H1 (cell line): Measurements from ENCODE around the gene DPPA5. TPM values are rescaled to one million over a fixed set of nuclear protein-coding genes. Genes with fewer than 3 reads are reported as not detected.
"Not testable (repeated sequence)": the region's sequence is repeated elsewhere in the genome, so short reads cannot be mapped to it uniquely, and the experiment has no call there.

Source experiments
- CTCF ChIA-PET: fragments of 300-600 bp; sonication (Branson Sonifier 250); formaldehyde crosslinking; loops from one replicate; lab custom pipeline; 2021; ENCODE audit not compliant: partially characterized antibody; lab: Charles Lee
- POLR2A ChIA-PET: fragments of 300-600 bp; sonication (Branson Sonifier 250); formaldehyde crosslinking; loops from one replicate; lab custom pipeline; 2021; ENCODE audit warnings: inconsistent platforms; ENCODE audit not compliant: partially characterized antibody; lab: Charles Lee
- DNase-seq, 2 experiments: peaks; one replicate each; pipeline versions ENCODE4 v3.0.0 to v3.0.0-alpha.2; 2010 to 2022; ENCODE audit warnings: low spot score in 2 of 2, low read depth in 1 of 2, mixed read lengths in 1 of 2
- FAIRE-seq: peaks from 2 replicates; lab custom pipeline; 2011; peaks lifted over from hg19 to GRCh38; lab: Jason Lieb, UNC
- H2AFZ ChIP-seq: 2 replicates; pipeline ENCODE4 v1.8.1; 2012; ENCODE audit warnings: low read length, inconsistent platforms
- H2AK5ac ChIP-seq: 2 replicates; pipeline ENCODE4 v1.6.1; 2013; ENCODE audit warnings: low read depth, low read length
- H2BK120ac ChIP-seq: replicated peaks from 2 replicates; pipeline ENCODE3; 2013; ENCODE audit warnings: low read depth, low read length, inconsistent platforms
- H2BK12ac ChIP-seq: 2 replicates; pipeline ENCODE4 v1.6.1; 2013; ENCODE audit warnings: low read depth, low read length
- H2BK15ac ChIP-seq: 2 replicates; pipeline ENCODE4 v1.6.1; 2013; ENCODE audit warnings: low read length
- H2BK20ac ChIP-seq: 2 replicates; pipeline ENCODE4 v1.6.1; 2013; ENCODE audit warnings: low read length
- H2BK5ac ChIP-seq: 2 replicates; pipeline ENCODE4 v1.6.1; 2013; ENCODE audit warnings: low read depth, low read length
- H3K14ac ChIP-seq: 2 replicates; pipeline ENCODE4 v1.6.1; 2013; ENCODE audit warnings: inconsistent platforms; ENCODE audit not compliant: insufficient read length
- H3K18ac ChIP-seq: 2 replicates; pipeline ENCODE4 v1.6.1; 2013; ENCODE audit warnings: low read length; ENCODE audit errors: extremely low read depth
- H3K23ac ChIP-seq: 2 replicates; pipeline ENCODE4 v1.6.1; 2013; ENCODE audit warnings: inconsistent platforms; ENCODE audit not compliant: insufficient read length
- H3K23me2 ChIP-seq: 2 replicates; pipeline ENCODE4 v1.6.1; 2013; ENCODE audit warnings: low read depth, low read length
- H3K27ac ChIP-seq: 2 replicates; pipeline ENCODE4 v1.6.1; 2011; ENCODE audit warnings: low read depth, low read length, inconsistent platforms
- H3K27me3 ChIP-seq, 4 experiments: replicated peaks in 1 of 4; 1 replicate in 1 of 4; 2 replicates in 3 of 4; pipeline versions ENCODE4 v1.6.1 to v1.8.1; 2011 to 2013; ENCODE audit warnings: low read length in 3 of 4, mild to moderate bottlenecking in 3 of 4, inconsistent platforms in 2 of 4, mixed read lengths in 2 of 4, moderate library complexity in 1 of 4; ENCODE audit not compliant: control insufficient read depth in 3 of 4, insufficient read depth in 3 of 4; ENCODE audit errors: extremely low read depth in 1 of 4
- H3K36me3 ChIP-seq, 4 experiments: 2 replicates each; pipeline versions ENCODE4 v1.6.1 to v1.8.1; 2011 to 2013; ENCODE audit warnings: mild to moderate bottlenecking in 4 of 4, low read length in 3 of 4, moderate library complexity in 2 of 4, control low read depth in 1 of 4, inconsistent platforms in 1 of 4; ENCODE audit not compliant: insufficient read depth in 4 of 4, control insufficient read depth in 2 of 4
- H3K4ac ChIP-seq: replicated peaks from 2 replicates; pipeline ENCODE3; 2013; ENCODE audit warnings: low read length, low read depth, mixed read lengths, inconsistent platforms; ENCODE audit not compliant: insufficient read length
- H3K4me1 ChIP-seq, 4 experiments: replicated peaks in 1 of 4; 1 replicate in 1 of 4; 2 replicates in 3 of 4; pipeline versions ENCODE4 v1.6.1 to v1.8.1; 2011 to 2013; ENCODE audit warnings: low read length in 3 of 4, inconsistent platforms in 2 of 4, mixed read lengths in 1 of 4; ENCODE audit not compliant: insufficient read depth in 4 of 4, control insufficient read depth in 3 of 4
- H3K4me2 ChIP-seq, 2 experiments: 2 replicates each; pipeline versions ENCODE4 v1.6.1 to v1.8.1; 2011 to 2013; ENCODE audit warnings: low read depth in 2 of 2, low read length in 2 of 2, control low read depth in 1 of 2, inconsistent platforms in 1 of 2, mild to moderate bottlenecking in 1 of 2; ENCODE audit not compliant: insufficient read depth in 1 of 2
- H3K4me3 ChIP-seq, 4 experiments: fragments of 200-600, 300-600 bp in 1 of 4; sonication (generic), shearing (Covaris generic), sonication (Bioruptor Twin) in 1 of 4; 2 replicates each; pipeline versions ENCODE4 v1.5.1 to v1.8.1; 2011 to 2016; ENCODE audit warnings: low read length in 4 of 4, low read depth in 3 of 4, control low read depth in 2 of 4, inconsistent platforms in 2 of 4, mild to moderate bottlenecking in 2 of 4, mixed read lengths in 1 of 4, moderate library complexity in 1 of 4; ENCODE audit not compliant: insufficient read depth in 2 of 4; ENCODE audit errors: extremely low read depth in 1 of 4
- H3K56ac ChIP-seq: replicated peaks from 2 replicates; pipeline ENCODE3; 2013; ENCODE audit warnings: low read depth, mild to moderate bottlenecking, mixed read lengths, low read length, inconsistent platforms; ENCODE audit not compliant: insufficient read length
- H3K79me1 ChIP-seq: 2 replicates; pipeline ENCODE4 v1.6.1; 2013; ENCODE audit warnings: low read depth, low read length, control low read depth
- H3K79me2 ChIP-seq, 2 experiments: 2 replicates each; pipeline versions ENCODE4 v1.6.1 to v1.8.1; 2012 to 2013; ENCODE audit warnings: low read length in 2 of 2, mild to moderate bottlenecking in 2 of 2, inconsistent platforms in 1 of 2; ENCODE audit not compliant: insufficient read depth in 2 of 2, control insufficient read depth in 1 of 2
- H3K9ac ChIP-seq, 4 experiments: replicated peaks in 1 of 4; 1 replicate in 1 of 4; 2 replicates in 3 of 4; pipeline versions ENCODE4 v1.6.1 to v1.8.1; 2011 to 2013; ENCODE audit warnings: low read depth in 3 of 4, low read length in 3 of 4, control low read depth in 2 of 4, mild to moderate bottlenecking in 2 of 4, moderate library complexity in 2 of 4, inconsistent platforms in 1 of 4; ENCODE audit errors: extremely low read depth in 1 of 4
- H3K9me3 ChIP-seq, 2 experiments: 2 replicates each; pipeline versions ENCODE4 v1.6.1 to v1.8.1; 2012 to 2013; ENCODE audit warnings: mild to moderate bottlenecking in 2 of 2, moderate library complexity in 2 of 2, control low read depth in 1 of 2, inconsistent platforms in 1 of 2, low read depth in 1 of 2, low read length in 1 of 2, mixed read lengths in 1 of 2; ENCODE audit not compliant: insufficient read depth in 2 of 2
- H4K20me1 ChIP-seq, 2 experiments: replicated peaks in 1 of 2; 2 replicates each; pipeline versions ENCODE3 to v1.8.1; 2011 to 2013; ENCODE audit warnings: inconsistent platforms in 2 of 2, low read length in 2 of 2, mild to moderate bottlenecking in 1 of 2; ENCODE audit not compliant: insufficient read depth in 2 of 2, control insufficient read depth in 1 of 2
- H4K5ac ChIP-seq: 2 replicates; pipeline ENCODE4 v1.6.1; 2013; ENCODE audit warnings: low read length, low read depth, mixed read lengths, inconsistent platforms; ENCODE audit not compliant: insufficient read length
- H4K8ac ChIP-seq: 2 replicates; pipeline ENCODE4 v1.8.0; 2013; ENCODE audit warnings: mild to moderate bottlenecking, moderate library complexity, low read length, inconsistent platforms; ENCODE audit not compliant: insufficient read depth; ENCODE audit errors: extremely low read depth
- H4K91ac ChIP-seq: replicated peaks from 2 replicates; pipeline ENCODE3; 2013; ENCODE audit warnings: low read length, mixed read lengths, inconsistent platforms; ENCODE audit not compliant: insufficient read length
- WGBS, 2 experiments: shearing (Covaris generic) in 1 of 2; methylation state at CpG; one replicate each; pipeline versions ENCODE4 v1.1.6 to v1.1.7; 2013 to 2015; ENCODE audit warnings: low lambda C conversion rate in 2 of 2, mixed read lengths in 2 of 2, inconsistent platforms in 1 of 2, low coverage in 1 of 2, missing lambda C conversion rate in 1 of 2; ENCODE audit not compliant: insufficient replicate concordance in 2 of 2, insufficient coverage in 1 of 2, insufficient read length in 1 of 2; ENCODE audit errors: extremely low coverage in 1 of 2, missing lambda C conversion rate in 1 of 2; 5-methylcytosine and 5-hydroxymethylcytosine counted together
- polyA plus RNA-seq, 7 experiments: library from polyadenylated mRNA; depleted of rRNA in 3 of 7; stranded (reverse) in 5 of 7; unstranded in 2 of 7; fragments of >200 nt in 5 of 7; fragments of 200-250 nt in 2 of 7; gene quantifications; 1 replicate in 5 of 7; 2 replicates in 1 of 7; 4 replicates in 1 of 7; pipeline versions ENCODE4 v1.2.1 to v1.2.3, GENCODE V29; 2011 to 2013; ENCODE audit warnings: missing spikeins in 2 of 7, mixed read lengths in 2 of 7
- total RNA-seq: library from RNA; stranded (reverse); fragmentation: NEBNext Ultra II Directional; extraction: Animal tissue kit (Norgen Biotek cat#: 25700); gene quantifications from 2 replicates; pipeline ENCODE4 v1.2.1, GENCODE V29; 2021

DPPA5 gene
- total and polyA plus RNA-seq, 2 of the 8 experiments (the other 6 are each of a cell fraction or from before 2014, with no cell fraction given) = 2.0 to 2.9 TPM

GRCh38 chr6:73310503-73310845 is 43.6 kb downstream of the DPPA5 start:
- FAIRE-seq, H3K27me3 ChIP-seq, H2BK12ac ChIP-seq, H3K27ac ChIP-seq, H2BK20ac ChIP-seq, DNase-seq, CTCF ChIA-PET, H3K79me1 ChIP-seq, H3K56ac ChIP-seq, H3K14ac ChIP-seq, H2BK120ac ChIP-seq, H2AK5ac ChIP-seq, H3K9ac ChIP-seq, H2BK15ac ChIP-seq, H2AFZ ChIP-seq, H3K23me2 ChIP-seq, H4K20me1 ChIP-seq, H3K23ac ChIP-seq, H3K79me2 ChIP-seq, H3K9me3 ChIP-seq, H4K5ac ChIP-seq, H3K4me1 ChIP-seq, H3K18ac ChIP-seq, H3K36me3 ChIP-seq, H4K91ac ChIP-seq, H2BK5ac ChIP-seq, H3K4ac ChIP-seq, H4K8ac ChIP-seq: not testable (repeated sequence)
- POLR2A ChIA-PET = interaction anchor here (0.8 kb wide), 1 partner anchor 19 kb away, joined by 4 read pairs; no protein-coding TSS in a partner anchor
- peak overlapping the region; percentile 75 to 97 for H3K4me2 ChIP-seq
- H3K4me3 ChIP-seq = peak overlapping the region in 3 of 4 experiments; percentile 53 to 69 (median 59); a peak in 6 of 8 replicates
- WGBS, 2 experiments = 65% methylated on average over 4 of the region's 4 CpGs; no CpG with 5 or more reads in 1 of the 2 experiments
